HG03342 (cell line): Measurements from ENCODE around the gene FSD1.
A peak's percentile ranks its signal among the peaks of the same experiment; 100 is the strongest.

Experiments
- ATAC-seq: cut with Tn5 transposase; IDR thresholded peaks from one replicate; pipeline ENCODE4 v1.9.1; 2021; ENCODE audit warnings: mild to moderate bottlenecking, moderate library complexity; ENCODE audit not compliant: unreplicated experiment

Gene FSD1

GRCh38 chr19:4362101-4362828 is 57.9 kb downstream of the FSD1 start:
- ATAC-seq, result no peak

- ATAC-seq, result no peak
Observed at GRCh38 chr19:4362831-4363545, 58.6 kb downstream of the FSD1 start.

DNA sequence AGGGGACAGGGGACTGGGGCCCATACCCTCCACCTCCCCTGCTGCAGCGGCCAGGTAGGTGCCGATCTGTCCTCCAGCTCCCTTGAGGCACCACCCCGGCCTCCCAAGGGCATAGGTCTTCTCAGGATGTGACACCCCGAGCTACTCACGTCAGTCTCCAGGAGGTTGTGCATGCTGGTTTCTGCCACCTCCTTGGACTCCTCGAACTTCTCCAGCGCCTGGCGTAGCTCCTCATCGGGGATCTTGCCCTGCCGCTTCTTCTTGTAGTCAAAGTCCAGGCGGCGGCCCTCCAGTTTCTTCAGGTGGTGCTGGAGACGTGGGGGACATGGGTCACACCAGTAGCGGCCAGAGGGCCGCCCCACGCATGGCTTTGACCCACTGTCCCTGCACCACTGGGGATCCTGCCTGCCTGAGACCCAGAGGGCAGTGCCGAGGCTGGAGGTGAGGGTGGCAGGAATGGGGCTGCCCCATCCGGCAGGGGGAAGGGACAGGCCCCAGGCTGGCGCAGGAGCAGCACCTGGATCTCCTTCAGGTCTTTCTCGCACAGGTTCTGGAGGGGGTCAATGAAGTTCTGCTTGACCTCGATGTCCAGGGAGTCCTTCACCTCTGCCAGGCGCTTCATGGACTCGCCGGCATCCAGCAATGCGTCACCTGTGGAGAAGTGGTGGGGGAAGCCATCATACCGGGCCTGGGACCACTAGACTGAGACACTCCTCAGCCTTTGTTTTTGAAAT is 59.3 kb downstream of the FSD1 start:
- ATAC-seq, result no peak

DNA sequence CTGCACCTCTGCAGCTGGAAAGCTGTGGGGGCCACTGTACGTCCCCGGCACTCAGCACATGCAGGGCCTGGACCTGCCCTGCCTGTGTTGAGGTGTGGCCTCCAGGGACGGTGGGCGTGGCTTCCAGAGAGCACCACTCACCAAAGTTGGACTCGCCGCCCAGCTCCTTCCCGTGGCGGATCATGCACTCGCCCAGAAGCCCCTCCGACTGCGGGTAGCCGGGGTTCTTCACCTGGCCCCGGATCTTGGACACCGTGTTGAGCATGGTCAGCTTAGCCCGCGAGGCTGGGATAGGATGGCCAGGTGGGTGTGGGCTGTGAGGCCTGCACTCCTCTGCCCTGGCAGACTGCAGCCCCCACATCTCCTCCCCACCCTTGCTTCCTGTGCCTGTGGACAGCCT is 60.9 kb downstream of the FSD1 start:
- ATAC-seq, result no peak

GRCh38 chr19:4365791-4366665 is 61.6 kb downstream of the FSD1 start:
- ATAC-seq, result no peak

- no peak for ATAC-seq
Observed at GRCh38 chr19:4366666-4367335, 62.4 kb downstream of the FSD1 start.

GRCh38 chr19:4367336-4367723 is 62.9 kb downstream of the FSD1 start:
- ATAC-seq, result no peak

DNA sequence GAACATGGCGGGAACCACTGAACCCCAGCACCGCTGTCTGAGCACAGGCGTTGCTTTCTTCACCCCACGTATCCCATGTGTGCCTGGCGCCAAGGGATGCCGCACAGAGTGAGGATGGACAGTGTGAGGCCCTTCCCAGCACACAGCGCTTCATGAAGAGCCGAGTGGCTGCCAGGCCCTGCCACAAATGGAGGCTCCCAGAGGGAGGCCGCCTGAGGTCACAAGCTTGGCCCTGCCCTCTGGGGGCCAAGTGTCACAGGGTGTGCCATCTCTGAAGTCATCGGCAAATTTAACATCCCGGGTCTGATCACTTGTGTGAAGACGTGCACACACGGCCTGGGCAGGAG is 63.4 kb downstream of the FSD1 start:
- no peak for ATAC-seq

GRCh38 chr19:4368128-4368820 is 63.9 kb downstream of the FSD1 start:
- no peak for ATAC-seq

DNA sequence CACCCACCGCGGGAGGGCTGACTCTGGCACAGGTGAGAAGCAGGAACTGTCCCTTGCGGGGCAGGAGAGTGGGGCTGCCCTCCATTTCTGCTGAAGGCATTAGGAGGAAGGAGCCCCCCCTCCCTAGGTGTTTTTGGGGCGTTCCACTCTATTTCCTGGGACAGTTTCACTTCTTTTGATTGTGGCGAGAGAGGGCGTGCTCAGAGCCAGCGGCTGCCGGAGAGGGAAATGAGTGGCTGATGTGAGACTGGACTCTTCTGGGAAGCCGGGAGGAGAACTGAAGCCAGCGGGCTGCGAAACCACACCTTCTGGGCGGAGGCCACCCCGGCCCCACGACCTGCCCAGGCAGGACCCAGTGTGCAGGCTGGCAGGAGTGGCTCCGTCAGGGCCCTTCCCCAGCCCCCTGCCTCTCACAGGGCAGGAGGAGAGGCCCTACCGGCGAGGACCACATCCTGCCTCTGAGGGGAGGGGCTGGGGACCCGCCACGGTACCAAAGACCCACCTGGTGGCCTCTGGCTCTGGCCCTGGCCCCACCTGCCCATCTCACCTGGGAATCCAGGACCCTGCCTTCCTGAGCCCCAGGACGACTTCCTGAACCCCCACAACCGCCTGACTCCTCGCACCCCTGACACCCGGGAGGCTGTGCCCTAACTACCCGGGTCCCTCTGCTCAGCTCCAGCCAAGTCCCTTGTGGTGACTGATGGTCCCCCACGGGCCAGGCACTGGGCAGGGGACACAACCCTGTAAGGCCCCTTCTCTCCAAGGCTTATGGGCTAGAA is 64.9 kb downstream of the FSD1 start:
- peak; percentile 43 for ATAC-seq

DNA sequence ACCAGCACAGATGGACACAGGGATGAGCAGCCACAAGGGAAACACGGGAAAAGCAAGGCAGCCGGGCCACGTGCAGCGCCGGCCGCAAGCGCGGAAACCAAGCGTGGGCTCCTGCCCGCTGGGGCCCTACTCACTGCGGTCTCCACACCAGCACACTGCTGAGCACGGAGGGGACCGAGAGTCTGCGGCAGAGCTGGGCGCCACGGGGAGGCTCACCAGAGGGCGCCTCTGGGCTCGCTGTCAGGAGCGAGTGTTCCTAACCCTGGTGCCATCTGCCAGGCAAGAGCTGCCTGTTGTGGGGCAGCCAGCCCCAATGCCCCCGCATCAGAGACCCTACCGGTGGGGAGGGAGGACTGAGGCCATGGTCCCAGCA is 65.5 kb downstream of the FSD1 start:
- ATAC-seq, result peak; percentile 14

- ATAC-seq, result no peak
Observed at GRCh38 chr19:4370418-4371041, 66.1 kb downstream of the FSD1 start.

GRCh38 chr19:4371247-4372164 is 67.1 kb downstream of the FSD1 start:
- no peak for ATAC-seq

- no peak for ATAC-seq
Observed at GRCh38 chr19:4372165-4373012, 68.0 kb downstream of the FSD1 start.

DNA sequence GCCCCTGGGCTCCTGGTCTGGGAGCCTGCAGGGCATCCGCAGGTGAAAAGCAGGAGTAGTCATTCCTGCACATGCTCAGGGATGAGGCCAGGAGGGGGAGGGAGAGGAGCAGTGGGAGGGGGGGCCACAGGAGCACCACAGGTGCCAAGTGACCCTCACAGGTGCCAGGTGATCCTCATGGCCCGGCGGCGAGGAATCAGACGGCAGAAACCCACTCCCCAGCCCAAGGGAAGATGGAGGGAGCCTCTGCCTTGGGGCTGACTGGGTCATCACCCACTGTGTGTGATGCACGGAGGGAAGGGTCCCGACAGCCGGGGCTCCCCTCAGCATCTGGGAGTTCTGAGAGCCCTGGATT is 68.6 kb downstream of the FSD1 start:
- no peak for ATAC-seq
